Fibroblast of lung (primary cell): ENCODE results near the gene OSBPL6. TPM values are rescaled to one million over a fixed set of nuclear protein-coding genes. Genes with fewer than 3 reads are reported as not detected.
A peak's percentile ranks its signal among the peaks of the same experiment; 100 is the strongest.
"Not testable (repeated sequence)": the region's sequence is repeated elsewhere in the genome, so short reads cannot be mapped to it uniquely, and the experiment has no call there.

ENCODE experiments used
- DNase-seq, 2 donors: peaks; one replicate each; pipeline versions ENCODE4 v3.0.0 to v3.0.0-alpha.2; 2010; ENCODE audit warnings: low read depth in 2 of 2
- H2AFZ ChIP-seq: 2 replicates; pipeline ENCODE4 v1.5.1; 2012; ENCODE audit warnings: low read length, control low read depth, inconsistent platforms
- H3K27ac ChIP-seq: 2 replicates; pipeline ENCODE4 v1.5.1; 2011; ENCODE audit warnings: low read length, control low read depth; ENCODE audit not compliant: insufficient read depth
- H3K27me3 ChIP-seq: 2 replicates; pipeline ENCODE4 v1.5.1; 2011; ENCODE audit warnings: mild to moderate bottlenecking, low read length; ENCODE audit not compliant: control insufficient read depth, insufficient read depth
- H3K36me3 ChIP-seq: 2 replicates; pipeline ENCODE4 v1.5.1; 2011; ENCODE audit warnings: low read length; ENCODE audit not compliant: control insufficient read depth, insufficient read depth
- H3K4me1 ChIP-seq: 2 replicates; pipeline ENCODE4 v1.5.1; 2011; ENCODE audit warnings: low read length; ENCODE audit not compliant: control insufficient read depth, insufficient read depth; ENCODE audit errors: extremely low read depth
- H3K4me2 ChIP-seq: 2 replicates; pipeline ENCODE4 v1.5.1; 2011; ENCODE audit warnings: low read length, control low read depth; ENCODE audit not compliant: insufficient read depth; ENCODE audit errors: extremely low read depth
- H3K4me3 ChIP-seq, 4 experiments: fragments of 200-600 bp in 1 of 4; sonication (generic) in 1 of 4; replicated peaks in 1 of 4; 2 replicates each; pipeline ENCODE4 v1.5.1; 2011 to 2016; ENCODE audit warnings: low read length in 4 of 4, low read depth in 3 of 4, mild to moderate bottlenecking in 3 of 4, control low read depth in 2 of 4, inconsistent platforms in 1 of 4, mixed read lengths in 1 of 4; ENCODE audit not compliant: insufficient read depth in 1 of 4; ENCODE audit errors: control extremely low read depth in 1 of 4
- H3K79me2 ChIP-seq: 2 replicates; pipeline ENCODE4 v1.5.1; 2012; ENCODE audit warnings: mild to moderate bottlenecking, low read length, inconsistent platforms; ENCODE audit not compliant: control insufficient read depth, insufficient read depth
- H3K9ac ChIP-seq: 2 replicates; pipeline ENCODE4 v1.5.1; 2011; ENCODE audit warnings: mild to moderate bottlenecking, low read length, control low read depth; ENCODE audit not compliant: insufficient read depth
- H3K9me3 ChIP-seq: 2 replicates; pipeline ENCODE4 v1.5.1; 2012; ENCODE audit warnings: low read depth, low read length; ENCODE audit not compliant: control insufficient read depth, insufficient read depth
- H4K20me1 ChIP-seq: 2 replicates; pipeline ENCODE4 v1.5.1; 2011; ENCODE audit warnings: low read length; ENCODE audit not compliant: control insufficient read depth, insufficient read depth; ENCODE audit errors: extremely low read depth
- EZH2 ChIP-seq: IDR thresholded peaks from 2 replicates; pipeline ENCODE4 v1.5.1; 2012; ENCODE audit warnings: low read length, control low read depth, mild to moderate bottlenecking; ENCODE audit errors: missing control alignments
- polyA plus RNA-seq, 2 donors: library from polyadenylated mRNA; depleted of rRNA in 1 of 2; stranded (reverse) in 1 of 2; unstranded in 1 of 2; fragments of >200 nt; gene quantifications; 2 replicates each; pipeline ENCODE4 v1.2.1, GENCODE V29; 2011 to 2012; ENCODE audit warnings: missing spikeins in 1 of 2
- total RNA-seq: library from RNA; depleted of rRNA; stranded (reverse); fragments of >200 nt; gene quantifications from 2 replicates; pipeline ENCODE4 v1.2.1, GENCODE V29; 2014
- TF ChIP-seq, protein P1 (sequence below), 2 donors: IDR thresholded peaks in 1 of 2; conservative IDR thresholded peaks in 1 of 2; 1 replicate in 1 of 2; 2 replicates in 1 of 2; pipeline ENCODE4 v1.5.1; 2011 to 2012; ENCODE audit warnings: low read length in 2 of 2, control low read depth in 1 of 2, inconsistent platforms in 1 of 2, low read depth in 1 of 2, mild to moderate bottlenecking in 1 of 2

The OSBPL6 gene
- total and polyA plus RNA-seq, 2 donors (not counting 1 experiment from before 2014, with no cell fraction given) = 1.0 to 5.3 TPM

DNA sequence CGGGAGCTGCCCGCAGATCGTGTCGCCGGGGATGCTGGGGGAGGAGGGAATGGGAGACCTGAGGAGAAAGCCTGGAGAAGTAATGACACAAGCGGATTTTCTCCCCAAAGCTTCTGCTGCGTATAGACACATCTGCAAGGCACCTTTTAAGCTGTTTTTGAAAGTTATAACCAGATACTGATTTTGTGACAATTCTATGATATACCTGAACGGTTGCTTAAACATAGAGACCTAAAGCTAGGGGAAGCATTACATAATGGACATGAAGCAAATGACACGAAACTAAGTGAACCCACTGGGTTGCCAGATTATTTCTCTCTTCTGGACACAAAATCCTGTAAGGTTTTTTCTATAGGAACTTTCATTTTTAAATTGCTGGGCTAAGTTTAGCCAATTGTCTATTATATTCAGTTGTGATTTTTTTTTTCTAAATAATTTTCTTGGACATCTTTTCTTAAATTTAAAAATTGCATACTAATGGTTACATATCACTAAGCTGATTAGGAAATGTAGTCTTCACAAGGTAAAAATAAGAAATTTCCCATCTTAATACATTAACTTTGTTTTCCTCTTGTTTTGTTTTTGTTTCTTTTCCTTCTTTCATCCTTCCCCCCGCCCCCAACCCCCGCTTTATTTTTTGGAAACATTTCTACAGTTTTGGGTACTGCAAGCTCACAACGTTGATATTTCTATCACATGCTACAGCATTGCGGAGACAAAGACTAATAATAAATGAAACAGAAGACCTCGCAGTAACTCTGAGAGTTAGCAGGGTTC is 1.3 kb downstream of the OSBPL6 start:
- peak overlapping the region; percentile 62 for H3K9ac ChIP-seq
- H3K27ac ChIP-seq = no peak overlapping the region
- no peaks in the 10 kb centered on the region for H3K79me2 ChIP-seq

GRCh38 chr2:178197791-178198190 is 3.5 kb downstream of the OSBPL6 start:
- Histone ChIP-seq H3K9me3 (no peaks in the 10 kb centered on the region), H3K9ac (no peak overlapping the region), H3K27ac (no peak overlapping the region), H3K36me3 (no peaks in the 10 kb centered on the region), H3K4me2 (no peak overlapping the region), H4K20me1 (no peaks in the 10 kb centered on the region), H3K4me1 (no peaks in the 10 kb centered on the region), H2AFZ (no peak overlapping the region), H3K27me3 (no peaks in the 10 kb centered on the region), H3K4me3 (no peak overlapping the region), H3K79me2 (no peaks in the 10 kb centered on the region)
- TF ChIP-seq EZH2 = no peak
- TF ChIP-seq, protein P1, sequence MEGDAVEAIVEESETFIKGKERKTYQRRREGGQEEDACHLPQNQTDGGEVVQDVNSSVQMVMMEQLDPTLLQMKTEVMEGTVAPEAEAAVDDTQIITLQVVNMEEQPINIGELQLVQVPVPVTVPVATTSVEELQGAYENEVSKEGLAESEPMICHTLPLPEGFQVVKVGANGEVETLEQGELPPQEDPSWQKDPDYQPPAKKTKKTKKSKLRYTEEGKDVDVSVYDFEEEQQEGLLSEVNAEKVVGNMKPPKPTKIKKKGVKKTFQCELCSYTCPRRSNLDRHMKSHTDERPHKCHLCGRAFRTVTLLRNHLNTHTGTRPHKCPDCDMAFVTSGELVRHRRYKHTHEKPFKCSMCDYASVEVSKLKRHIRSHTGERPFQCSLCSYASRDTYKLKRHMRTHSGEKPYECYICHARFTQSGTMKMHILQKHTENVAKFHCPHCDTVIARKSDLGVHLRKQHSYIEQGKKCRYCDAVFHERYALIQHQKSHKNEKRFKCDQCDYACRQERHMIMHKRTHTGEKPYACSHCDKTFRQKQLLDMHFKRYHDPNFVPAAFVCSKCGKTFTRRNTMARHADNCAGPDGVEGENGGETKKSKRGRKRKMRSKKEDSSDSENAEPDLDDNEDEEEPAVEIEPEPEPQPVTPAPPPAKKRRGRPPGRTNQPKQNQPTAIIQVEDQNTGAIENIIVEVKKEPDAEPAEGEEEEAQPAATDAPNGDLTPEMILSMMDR (conservative IDR thresholded peaks at IDR 0.05 in 1 of 2, IDR thresholded peaks at IDR 0.05 in 1 of 2; ENCODE audit: low read depth in 1 of 2, low read length in 2 of 2) = no peak
- DNase-seq = no peak

More for the DNA sequence above, 1.3 kb downstream of the OSBPL6 start:
- peaks cover 7% of the 10 kb centered on the region for H3K27me3 ChIP-seq
- H3K4me1 ChIP-seq = no peaks in the 10 kb centered on the region
- no peaks in the 10 kb centered on the region for H3K9me3 ChIP-seq
- peak overlapping the region; percentile 64 to 83 (median 76) for H3K4me3 ChIP-seq
- H4K20me1 ChIP-seq = no peaks in the 10 kb centered on the region
- DNase-seq = peak in 1 of 2 donors; percentile 9
- H3K4me2 ChIP-seq = peak overlapping the region; percentile 89
- TF ChIP-seq, protein P1 (conservative IDR thresholded peaks at IDR 0.05 in 1 of 2, IDR thresholded peaks at IDR 0.05 in 1 of 2; ENCODE audit: low read depth in 1 of 2, low read length in 2 of 2) = no peak
- no peaks in the 10 kb centered on the region for H3K36me3 ChIP-seq
- H2AFZ ChIP-seq = peak overlapping the region; percentile 92

DNA sequence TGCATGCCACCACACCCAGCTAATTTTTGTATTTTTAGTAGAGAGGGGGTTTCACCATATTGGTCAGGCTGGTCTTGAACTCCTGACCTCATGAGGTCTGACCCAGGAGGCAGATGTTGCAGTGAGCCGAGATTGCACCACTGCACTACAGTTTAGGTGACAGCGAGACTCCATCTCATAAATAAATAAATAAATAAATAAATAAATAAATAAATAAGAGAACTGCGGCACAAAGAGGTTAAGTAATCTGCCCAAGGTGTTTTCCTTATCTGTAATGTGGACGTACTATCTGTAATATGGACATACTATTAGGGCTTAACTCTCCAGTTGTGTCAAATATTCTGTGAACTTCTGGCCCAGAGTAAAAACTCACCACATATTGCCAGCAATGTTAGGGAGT is 4.1 kb downstream of the OSBPL6 start:
- H3K79me2 ChIP-seq, H3K4me2 ChIP-seq, H3K4me3 ChIP-seq, H3K36me3 ChIP-seq, DNase-seq, H3K27me3 ChIP-seq, H4K20me1 ChIP-seq, H3K4me1 ChIP-seq, H3K9me3 ChIP-seq, H3K9ac ChIP-seq, H2AFZ ChIP-seq, H3K27ac ChIP-seq: not testable (repeated sequence)
